T-helper 1 cell (primary cell): Measurements from ENCODE around the gene ATAD2B.
"Not testable (repeated sequence)": the region's sequence is repeated elsewhere in the genome, so short reads cannot be mapped to it uniquely, and the experiment has no call there.

ENCODE experiments used
- DNase-seq, 5 donors: peaks; one replicate each; pipeline ENCODE4 v3.0.0-alpha.2; 2012 to 2020

The ATAD2B gene

DNA sequence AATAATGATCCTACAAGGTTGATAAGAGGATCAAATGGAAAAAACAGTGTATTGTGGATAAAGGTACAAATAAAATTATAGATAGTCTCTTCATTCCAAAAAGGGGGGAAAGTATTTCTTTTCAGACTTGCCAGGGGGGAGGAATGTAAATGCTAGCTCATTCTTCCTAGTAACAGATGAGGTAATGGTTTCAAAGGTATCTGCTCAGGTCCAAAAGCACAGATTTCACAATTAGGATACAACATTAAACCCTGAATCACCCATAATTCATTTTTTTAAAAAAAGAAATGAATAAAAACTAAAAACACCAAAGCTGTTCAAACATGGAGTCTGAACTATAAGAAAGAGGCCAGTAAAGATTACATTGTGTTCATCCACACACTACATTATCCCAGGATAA lies 142.0 kb downstream of the ATAD2B start:
- DNase-seq, result no peak

DNA sequence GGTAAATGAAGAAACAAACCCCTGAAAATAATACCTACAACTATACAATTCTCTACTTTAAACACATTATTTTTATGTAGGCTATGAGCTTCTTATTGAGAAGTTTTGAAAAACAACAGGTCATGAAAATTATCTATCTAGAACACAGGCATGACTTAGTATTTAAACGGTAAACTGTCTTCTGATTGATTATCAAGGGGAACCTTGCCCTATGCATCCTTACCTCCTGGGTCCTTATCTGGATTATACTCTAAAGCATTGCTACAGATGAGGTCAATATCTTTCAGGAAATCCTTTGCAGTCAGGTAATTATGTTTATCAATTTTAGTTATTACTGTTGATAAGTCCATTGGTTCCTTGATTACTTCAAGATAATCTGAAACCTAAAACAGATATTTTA lies 144.3 kb downstream of the ATAD2B start:
- no peak for DNase-seq

DNA sequence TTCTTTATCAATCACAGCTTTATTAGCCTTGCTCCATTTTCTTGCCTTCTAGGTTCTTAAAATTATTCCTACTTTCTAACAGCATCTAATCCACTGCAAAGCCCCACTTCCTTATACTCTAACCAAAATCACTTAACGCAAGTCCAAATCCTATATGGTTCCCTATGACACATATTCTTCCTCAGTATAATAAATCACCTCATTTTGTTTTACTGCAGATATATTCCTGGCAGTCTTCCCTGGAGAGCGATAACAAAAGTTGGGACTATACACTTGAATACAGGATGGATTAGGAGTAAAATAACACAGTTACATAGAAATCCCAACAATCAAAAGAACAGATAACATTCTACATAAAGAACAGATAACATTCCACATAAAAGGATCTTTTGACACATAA lies 144.8 kb downstream of the ATAD2B start:
- DNase-seq, result no peak

DNA sequence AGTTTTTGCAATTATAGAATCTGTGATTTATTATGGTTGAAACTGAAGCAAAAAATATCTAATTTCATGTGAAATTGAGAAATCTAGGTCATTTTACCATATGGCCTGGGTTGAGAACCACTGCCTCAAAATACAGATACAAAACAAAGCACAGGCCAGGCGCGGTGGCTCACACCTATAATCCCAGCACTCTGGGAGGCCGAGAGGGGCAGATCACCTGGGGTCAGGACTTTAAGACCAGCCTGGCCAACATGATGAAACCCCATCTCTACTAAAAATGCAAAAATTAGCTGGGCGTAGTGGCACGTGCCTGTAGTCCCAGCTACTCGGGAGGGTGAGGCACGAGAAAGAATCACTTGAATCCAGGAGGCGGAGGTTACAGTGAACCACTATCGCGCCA lies 146.5 kb downstream of the ATAD2B start:
- not testable (repeated sequence) for DNase-seq

DNA sequence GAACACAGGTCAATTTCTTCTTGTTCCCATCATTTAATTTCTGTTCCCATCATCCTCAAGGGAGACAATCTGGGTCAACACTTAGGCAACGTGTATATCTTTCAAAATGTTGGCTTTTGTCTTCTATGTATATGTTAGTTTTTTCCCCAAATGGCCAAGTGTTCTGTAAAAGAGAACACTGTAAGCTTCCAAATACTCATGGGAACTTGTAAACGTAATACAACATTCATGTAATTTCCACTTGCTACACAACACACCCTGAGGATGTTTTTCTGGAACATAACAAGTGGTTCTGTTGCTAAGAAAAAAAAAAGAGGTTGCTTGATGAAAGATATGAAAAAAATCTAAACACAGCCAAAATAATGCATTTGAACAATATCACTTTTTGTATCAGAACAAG lies 149.1 kb downstream of the ATAD2B start:
- no peak for DNase-seq

DNA sequence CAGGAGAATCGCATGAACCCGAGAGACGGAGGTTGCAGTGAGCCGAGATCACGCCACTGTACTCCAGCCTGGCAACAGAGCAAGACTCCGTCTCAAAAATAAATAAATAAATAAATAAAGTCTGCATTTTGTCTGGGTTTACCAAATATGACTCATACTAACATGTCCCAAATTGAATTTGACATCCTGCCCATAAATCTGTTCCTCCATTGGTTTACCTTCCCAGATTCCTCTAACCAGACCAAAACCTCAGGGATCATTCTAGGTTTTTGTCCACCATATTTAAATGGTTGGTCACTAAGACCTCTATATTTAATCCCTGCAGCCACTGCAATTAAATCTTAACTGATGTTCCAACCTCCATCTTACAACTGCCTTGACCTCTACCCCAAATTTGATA lies 150.9 kb downstream of the ATAD2B start:
- DNase-seq, result no peak

DNA sequence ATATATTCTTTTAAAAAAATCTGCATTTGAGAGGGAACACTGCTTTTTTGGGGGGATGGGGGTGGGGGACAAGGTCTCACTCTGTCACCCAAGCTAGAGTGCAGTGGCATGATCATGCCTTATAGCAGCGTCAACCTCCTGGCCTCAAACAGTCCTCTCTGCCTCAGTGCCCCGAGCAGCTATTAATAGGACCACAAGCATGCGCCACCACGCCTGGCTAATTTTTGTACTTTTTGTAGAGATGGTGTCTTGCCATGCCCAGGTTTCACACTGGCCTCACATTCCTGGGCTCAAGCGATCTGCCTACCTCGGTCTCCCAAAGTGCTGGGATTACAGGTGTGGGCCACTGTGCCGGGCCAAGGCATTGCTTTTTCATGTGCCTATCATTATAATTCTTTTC lies 154.2 kb downstream of the ATAD2B start:
- no peak for DNase-seq

DNA sequence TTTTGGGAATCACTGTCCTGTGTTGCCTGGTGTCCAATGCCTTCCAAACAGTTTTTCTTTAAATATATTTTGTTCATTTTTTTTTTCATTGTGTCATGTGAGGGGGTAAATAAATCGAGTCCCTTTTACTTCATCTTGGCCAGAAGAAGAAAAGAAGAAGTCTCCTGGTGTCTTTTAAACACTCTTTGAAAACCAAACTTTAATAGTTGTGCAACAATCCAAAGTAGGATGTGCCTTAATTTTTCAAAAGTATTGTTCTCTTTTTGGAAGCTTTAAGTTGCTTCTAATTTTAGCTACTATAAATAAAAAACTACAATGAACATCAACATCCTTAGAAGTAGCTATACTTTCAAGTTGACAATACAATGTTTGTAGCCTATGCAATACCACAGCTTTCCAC lies 154.9 kb downstream of the ATAD2B start:
- DNase-seq, result no peak

DNA sequence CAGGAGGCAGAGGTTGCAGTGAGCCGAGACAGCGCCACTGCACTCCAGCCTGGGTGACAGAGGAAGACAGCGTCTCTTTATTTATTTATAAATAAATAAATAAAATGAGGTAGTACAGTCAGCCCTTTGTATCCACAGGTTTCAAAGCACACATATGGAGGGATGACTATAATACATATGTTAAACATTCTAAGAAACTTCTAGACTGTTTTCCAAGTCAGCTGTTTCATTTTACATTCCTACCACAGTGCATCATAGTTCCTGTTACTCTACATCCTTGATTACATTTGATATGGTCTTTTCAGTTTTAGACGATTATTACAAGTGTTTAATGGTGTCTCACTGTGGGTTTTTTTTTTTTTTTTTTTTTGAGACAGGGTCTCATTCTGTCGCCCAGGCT lies 157.6 kb downstream of the ATAD2B start:
- DNase-seq, result no peak

DNA sequence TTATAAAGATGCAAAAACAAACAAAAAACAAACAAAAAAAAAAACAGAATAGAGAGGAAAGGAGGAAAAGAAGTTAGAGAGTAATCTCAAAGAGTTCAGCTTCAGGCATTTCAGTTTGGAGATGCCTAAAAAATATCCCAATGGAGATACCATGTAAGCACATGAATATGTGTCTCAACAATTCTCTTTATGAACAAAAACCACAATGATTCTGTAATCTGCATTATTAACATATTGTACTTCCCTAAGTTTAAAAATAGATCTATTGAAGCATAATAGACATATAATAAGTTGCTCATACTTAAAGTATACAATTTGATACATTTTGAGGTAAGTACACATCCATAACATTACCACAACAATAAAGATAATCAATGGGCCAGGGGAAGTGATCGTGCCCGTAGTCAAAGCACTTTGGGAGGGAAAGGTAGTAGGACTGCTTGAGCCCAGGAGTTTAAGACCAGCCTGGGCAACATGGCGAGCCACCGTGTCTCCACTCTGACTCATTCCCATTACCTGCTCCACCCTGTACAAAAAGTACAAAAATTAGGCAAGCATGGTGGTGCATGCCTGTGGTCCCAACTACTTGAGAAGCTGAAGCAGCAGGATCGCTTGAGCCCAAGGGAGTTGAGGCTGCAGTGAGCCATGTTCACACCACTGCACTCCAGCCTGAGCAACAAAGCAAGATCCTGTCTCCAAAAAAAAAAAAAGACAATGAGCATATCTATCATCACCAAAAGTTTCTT lies 158.9 kb downstream of the ATAD2B start:
- DNase-seq, result no peak

DNA sequence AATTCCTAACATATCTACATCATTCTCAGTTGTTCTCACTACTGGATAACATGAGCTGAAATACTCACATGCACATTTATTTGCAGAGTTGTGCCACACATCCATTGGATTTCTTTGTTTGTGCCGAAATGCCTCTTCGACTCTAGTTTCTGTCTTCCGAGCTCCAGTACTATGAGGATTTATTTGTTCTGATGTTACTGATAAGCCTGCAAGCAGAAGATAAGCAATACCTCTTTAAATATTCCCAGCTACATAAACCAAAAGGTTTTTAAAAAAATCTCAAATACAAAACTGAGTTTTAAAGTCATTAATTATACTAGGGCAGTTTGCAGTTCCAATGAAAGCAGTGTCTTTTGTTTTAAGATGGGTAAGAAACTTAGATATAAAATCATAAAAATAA lies 164.8 kb downstream of the ATAD2B start:
- DNase-seq, result no peak

DNA sequence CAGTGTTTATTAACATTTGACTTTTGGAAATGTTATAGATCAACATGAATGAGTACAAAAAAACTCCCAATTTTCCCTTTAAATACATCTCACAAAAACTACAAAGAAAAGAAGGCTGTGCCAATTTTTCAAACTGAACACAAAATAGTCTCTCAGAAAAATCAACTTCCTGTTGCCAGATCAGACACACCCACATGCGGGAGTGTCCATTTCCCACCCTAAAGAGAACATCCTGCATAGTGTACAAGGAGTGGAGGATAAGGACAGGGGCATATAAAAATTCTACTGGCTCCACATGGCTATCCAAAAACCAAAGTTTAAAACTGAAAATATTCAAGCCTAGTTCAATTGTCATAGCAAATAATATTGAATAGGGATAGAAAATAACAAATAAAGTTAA lies 165.3 kb downstream of the ATAD2B start:
- DNase-seq, result no peak

DNA sequence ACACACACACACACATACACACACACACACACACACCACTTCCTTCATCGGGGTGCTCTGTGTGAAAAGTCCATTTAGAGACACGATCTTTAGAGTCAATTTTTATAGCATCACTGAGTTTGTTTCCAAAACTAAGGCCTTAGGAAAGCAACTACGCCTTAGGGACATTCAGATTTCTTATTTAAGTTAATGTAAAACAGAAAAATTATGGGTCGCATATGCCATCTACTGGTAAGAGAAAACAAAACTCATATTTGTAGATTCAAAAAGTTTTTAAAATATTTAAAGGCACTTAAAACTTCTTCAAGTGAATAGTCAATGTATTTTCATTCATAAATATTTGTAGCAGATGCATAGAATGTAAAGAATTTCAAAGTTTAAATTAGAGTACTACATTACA lies 166.2 kb downstream of the ATAD2B start:
- DNase-seq, result no peak

DNA sequence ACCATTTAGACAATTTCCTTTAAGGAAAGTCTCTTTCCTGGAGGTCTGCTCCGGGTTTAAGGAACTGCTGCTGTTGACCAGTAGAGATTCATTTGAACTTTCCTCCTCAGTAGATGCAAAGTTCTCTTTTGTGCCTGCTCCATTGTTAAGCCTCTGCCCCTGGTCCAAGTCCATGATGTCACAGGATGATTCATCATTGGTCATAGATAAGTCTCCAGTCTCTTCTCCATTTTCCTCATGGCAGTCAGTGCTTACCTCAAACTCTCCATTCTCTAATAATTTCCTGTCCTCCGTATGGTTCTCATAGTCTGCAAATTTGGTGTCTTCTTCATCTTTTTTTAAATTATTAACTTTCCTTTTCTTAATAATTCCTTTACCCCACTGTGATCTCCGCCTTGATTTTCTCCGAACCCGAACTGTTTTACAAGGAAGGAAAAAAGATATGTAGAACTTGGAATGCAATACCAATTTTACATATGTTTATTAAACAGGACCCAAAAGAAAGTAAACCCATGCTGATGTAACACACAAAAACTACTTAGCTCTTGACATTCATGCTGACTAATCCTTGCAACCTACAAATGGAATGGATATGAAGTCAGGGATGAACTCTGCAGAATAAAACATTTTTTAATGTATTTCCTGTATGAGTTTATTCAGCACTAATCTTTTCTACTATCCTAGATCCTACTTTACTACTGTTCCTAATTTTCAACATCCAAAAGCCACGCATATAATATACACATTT lies 169.1 kb downstream of the ATAD2B start:
- no peak for DNase-seq

DNA sequence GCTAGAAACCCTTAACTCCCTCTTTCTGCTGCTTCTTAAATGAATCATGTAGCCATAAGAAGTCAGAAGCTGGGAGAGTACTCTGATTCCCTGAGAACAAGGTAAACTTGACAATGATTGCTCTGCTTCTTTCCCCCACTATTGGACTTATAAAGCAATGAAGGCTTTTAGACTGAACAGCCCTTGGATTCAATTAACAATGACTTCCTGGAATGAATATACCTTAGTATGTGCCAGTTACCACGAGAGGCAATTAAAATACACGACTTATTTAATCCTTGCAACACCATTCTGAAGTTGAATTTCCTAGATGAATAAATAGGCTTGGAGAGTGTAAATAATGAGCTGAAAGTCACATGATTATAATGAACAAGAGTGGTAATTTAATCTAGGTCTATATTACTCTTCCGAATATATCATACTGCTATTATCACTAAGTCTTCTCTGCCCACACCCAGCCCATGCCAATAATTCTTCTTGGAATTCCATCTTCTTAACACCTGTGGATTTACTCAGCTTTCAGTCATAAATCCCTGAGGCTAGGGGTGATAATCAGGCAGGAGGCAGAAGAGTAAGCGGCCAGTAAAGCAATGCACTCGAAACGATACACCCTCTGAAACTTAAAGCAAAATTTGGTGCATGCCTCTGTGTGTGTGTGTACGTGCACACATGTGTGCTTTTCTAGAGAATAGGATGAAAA lies 170.2 kb downstream of the ATAD2B start:
- DNase-seq, result no peak

DNA sequence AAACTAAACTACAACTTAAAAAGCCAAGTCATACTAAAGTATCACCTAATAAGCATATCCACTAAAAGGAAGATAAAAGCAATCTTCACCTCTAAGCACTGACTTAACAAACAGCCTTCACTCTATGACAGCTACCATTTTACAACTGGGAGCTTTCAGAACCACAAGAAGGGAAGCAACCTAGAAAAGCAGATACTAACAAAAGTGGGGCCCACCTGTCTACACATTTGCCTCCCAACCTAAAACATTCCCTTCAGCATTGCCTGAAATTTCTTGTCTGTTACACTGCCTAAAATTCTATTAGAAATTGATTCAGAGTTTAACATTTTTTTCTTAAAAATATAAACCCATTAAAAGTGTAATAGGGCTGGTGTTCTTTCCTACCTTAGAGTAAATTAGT lies 172.0 kb downstream of the ATAD2B start:
- DNase-seq, result no peak

DNA sequence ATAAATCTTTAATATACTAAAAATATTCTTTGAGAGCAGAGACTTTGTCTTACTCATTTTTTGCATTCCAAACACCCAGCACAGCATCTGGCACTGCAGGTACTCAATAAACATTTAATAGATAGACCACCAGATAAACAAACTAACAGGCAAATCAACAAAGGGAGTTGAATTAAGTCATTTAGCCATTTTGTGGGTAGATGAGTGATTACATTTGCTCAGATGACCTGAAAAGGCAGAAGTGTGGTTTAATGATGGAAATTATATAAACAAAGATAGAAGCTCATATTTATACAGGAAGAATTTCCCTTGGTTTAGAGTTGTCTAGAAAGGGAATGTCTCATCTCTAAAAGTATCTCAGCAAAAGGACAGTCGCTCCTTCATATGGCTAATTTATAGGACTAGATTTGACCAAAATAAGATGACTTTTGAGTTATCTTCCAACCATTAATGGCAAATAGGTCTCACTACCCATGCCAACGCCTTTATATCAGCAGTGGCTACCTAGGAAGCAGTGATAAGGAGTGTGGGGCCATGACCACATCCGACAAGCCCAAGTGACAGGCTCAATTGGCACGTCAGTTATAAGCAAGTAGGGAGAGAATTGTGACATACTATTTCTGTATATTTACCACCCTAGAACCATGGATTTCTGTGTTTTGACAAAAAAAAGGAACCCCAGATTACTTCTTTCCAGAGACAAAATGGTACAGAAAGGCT lies 173.5 kb downstream of the ATAD2B start:
- DNase-seq, result no peak

DNA sequence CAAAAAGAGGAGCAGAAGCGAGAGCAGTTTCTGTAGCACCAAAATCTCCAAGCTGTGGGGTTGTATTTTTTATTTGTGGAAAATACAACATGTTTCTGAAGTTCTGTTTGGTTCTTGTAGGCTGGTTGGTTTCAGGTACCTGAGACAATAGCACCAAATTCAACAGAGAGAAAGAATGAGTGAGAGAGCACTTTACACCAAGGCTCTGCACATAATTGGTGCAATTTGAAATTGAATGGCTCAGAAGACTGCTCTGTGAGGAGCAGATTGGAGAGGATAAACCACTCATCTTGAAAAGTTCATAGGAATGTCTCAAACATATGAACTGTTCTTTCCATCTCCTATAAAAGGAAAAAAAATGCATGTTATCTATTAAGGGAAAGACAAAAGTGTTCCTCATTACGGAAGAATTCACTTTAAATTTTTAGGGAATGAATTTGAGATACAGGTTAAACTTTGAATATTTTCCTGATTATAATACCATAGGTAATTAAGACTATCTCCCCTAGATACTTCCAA lies 175.1 kb downstream of the ATAD2B start:
- no peak for DNase-seq

DNA sequence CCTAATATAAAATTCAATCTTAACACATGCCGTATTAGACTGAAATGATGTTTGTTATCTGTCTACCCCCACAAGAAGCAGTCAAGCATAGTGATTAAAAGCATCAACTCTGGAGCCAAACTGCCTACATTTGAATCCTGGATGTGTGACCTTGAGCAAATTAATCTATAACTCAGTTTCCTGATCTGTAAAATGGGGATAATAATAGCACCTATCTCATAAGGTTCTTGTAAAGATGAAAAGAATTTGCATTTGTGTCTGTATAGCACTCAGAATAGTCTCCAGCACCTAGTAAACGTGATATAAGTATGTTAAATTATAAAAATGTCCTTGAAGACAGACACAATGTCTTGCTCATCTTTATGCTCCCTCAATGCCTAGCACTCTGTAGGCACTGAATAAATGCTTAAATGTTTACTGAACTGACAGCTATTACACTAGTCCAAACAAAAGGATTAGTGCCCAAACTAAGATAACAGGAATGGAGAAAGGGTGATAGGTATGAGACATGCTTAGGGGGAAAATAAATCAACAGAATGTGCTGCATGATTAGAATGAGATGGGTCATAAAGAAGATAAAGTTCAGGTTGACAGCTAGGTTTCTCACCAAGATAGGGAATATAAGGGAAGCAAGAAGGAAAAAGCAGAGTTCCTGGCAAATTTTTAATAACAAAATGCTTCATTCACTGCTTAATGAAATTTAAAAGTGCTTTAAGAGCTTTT lies 180.6 kb downstream of the ATAD2B start:
- no peak for DNase-seq

DNA sequence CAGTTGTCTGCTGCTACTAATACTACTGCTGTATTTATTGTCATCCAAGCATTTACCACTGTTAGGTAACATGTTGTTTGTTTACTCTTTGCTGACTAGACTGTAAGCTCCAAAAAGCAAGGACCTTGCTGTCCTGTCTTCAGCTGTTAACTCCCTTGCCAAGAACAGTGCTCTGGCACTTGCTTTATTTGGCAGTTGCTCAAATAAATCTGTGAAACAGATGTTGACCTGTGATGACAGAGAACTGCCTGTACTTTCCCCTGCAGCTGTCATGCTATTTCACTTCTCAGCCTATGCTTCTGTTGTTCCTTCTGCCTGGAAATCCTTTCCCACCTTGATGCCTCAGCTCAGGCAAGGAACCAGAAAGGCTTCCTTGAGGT lies 181.2 kb downstream of the ATAD2B start:
- DNase-seq, result no peak

DNA sequence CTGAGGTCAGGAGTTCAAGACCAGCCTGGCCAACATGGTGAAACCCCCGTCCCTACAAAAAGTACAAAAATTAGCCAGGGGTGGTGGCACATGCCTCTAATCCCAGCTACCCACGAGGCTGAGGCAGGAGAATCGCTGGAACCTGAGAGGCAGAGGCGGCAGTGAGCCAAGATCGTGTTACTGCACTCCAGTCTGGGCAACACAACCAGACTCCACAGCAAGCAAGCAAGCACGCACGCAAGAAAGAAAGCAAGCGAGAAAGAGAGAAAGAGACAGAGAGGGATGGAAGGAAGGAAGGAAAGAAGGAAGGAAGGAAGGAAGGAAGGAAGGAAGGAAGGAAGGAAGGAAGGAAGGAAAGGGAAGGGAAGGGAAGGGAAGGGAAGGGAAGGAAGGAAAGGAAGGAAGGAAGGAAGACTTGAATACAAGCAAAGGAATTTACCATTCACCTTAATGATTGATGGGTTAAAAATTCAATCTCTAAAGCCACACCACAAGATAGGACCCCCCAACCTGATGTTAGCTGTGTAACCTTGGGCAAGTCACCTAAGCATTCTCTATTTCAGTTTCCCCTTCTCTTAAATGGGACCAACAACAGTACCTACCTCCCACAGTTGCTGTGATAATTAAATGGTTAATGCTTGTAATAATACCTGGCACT lies 181.7 kb downstream of the ATAD2B start:
- no peak for DNase-seq

DNA sequence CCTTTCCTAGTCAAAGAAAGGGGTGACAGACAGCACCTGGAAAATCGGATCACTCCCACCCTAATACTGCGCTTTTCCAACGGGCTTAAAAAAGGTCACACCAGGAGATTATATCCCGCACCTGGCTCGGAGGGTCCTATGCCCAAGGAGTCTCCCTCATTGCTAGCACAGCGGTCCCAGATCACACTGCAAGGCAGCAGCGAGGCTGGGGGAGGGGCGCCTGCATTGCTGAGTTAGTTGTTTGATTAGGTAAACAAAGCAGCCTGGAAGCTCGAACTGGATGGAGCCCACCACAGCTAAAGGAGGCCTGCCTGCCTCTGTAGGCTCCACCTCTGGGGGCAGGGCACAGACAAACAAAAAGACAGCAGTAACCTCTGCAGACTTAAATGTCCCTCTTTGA lies 190.1 kb downstream of the ATAD2B start:
- not testable (repeated sequence) for DNase-seq
